Activated B cell treated with CpG ODN at 0.5 μM for 24 hours (primary cell): ENCODE measurements around the gene NFIC. TPM values are rescaled to one million over a fixed set of nuclear protein-coding genes. Genes with fewer than 3 reads are reported as not detected.
A peak's percentile ranks its signal among the peaks of the same experiment; 100 is the strongest.
"Not testable (repeated sequence)": the region's sequence is repeated elsewhere in the genome, so short reads cannot be mapped to it uniquely, and the experiment has no call there.

Source experiments
- ATAC-seq: fragments of 200-7000 bp; cut with Tn5 transposase; one replicate; pipeline ENCODE4 v1.10.0; 2021; ENCODE audit warnings: low read depth, mild to moderate bottlenecking, moderate library complexity
- CTCF ChIA-PET: fragments of 350-600 bp; sonication (Branson Sonifier 250); formaldehyde crosslinking; loops from one replicate; lab custom pipeline; 2021; ENCODE audit warnings: antibody characterized with exemption; lab: Charles Lee
- POLR2A ChIA-PET: fragments of 350-600 bp; sonication (Branson Sonifier 250); formaldehyde crosslinking; loops from one replicate; lab custom pipeline; 2021; ENCODE audit warnings: antibody characterized with exemption; lab: Charles Lee
- DNase-seq: peaks from one replicate; pipeline ENCODE4 v3.0.0; 2022
- H3K27ac Mint-ChIP-seq: one replicate; pipeline ENCODE4 v1.8.0; 2020; ENCODE audit warnings: mixed read lengths
- H3K27me3 Mint-ChIP-seq: one replicate; pipeline ENCODE4 v1.8.0; 2021; ENCODE audit warnings: mixed read lengths
- H3K36me3 Mint-ChIP-seq: one replicate; pipeline ENCODE4 v1.8.0; 2021; ENCODE audit warnings: low read depth, mixed read lengths
- H3K4me1 Mint-ChIP-seq: one replicate; pipeline ENCODE4 v1.8.0; 2021; ENCODE audit warnings: mixed read lengths
- H3K4me3 Mint-ChIP-seq: one replicate; pipeline ENCODE4 v1.8.0; 2020; ENCODE audit warnings: mild to moderate bottlenecking, mixed read lengths
- H3K9me3 Mint-ChIP-seq: one replicate; pipeline ENCODE4 v1.8.0; 2020; ENCODE audit warnings: mixed read lengths
- intact Hi-C: fragments of 100-400 bp; cut with micrococcal nuclease; formaldehyde crosslinking; loops from one replicate; pipeline ENCODE4 v1.15.1; 2024
- total RNA-seq: library from RNA; stranded (reverse); gene quantifications from 2 replicates; pipeline ENCODE4 v1.2.3, GENCODE V29; 2022
- TF ChIP-seq, protein P1 (sequence below): fragments of 200-600 bp; IDR thresholded peaks from one replicate; pipeline ENCODE4 v1.8.0; 2022; ENCODE audit warnings: antibody characterized with exemption, mild to moderate bottlenecking

NFIC gene
- total RNA-seq, 1 donor from 2014 or later = 18.8 TPM

DNA sequence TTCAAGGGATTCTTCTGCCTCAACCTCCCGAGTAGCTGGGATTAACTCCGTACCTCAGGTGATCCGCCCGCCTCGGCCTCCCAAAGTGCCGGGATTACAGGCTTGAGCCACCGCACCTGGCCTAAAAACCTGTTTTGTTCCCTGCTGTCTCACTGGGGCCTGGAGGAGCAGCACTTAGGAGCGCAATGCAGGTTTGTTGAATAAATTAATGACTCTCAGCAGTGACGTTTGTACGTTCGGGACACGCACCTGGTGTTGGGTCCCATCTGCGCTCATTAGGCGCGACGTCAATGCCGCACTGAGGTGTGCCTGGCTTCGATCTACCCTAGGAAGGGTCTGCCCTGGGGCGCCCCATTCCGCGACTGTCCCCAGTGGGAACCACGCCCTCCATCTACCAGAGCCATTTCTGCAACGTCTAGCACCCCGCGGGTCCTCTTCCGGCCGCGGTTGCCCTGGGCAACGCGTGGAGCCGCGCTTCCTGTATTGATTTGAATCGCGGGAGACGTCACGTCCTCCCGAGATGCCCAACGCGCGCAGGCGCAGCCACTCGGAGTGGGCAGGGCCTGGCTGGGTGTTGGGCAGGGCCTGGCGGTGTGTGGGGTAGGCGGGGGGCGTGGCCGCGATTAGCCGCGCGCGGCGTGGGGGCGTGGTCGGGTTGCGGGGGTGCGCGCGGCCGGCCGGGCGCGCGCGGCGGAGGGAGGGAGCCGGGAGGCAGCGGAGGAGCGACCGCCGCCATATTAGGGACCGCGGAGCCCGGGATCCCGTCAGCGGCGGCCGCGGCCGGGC, 139.4 kb downstream of the NFIC start, which contains the start of gene FZR1:
FZR1 (plus strand) TSS at position 714 of the 786 bp plus-strand sequence. CDS start 16,679 bp downstream, outside the sequence.
- Mint-ChIP-seq H3K27me3 (no peaks in the 10 kb centered on the region), H3K4me1 (peaks cover 47% of the 10 kb centered on the region), H3K27ac (peak within 1 kb of the TSS; percentile 96), H3K4me3 (peak within 1 kb of the TSS; percentile 91), H3K36me3 (peaks cover 27% of the 10 kb centered on the region), H3K9me3 (no peaks in the 10 kb centered on the region)
- peak; percentile 98 for DNase-seq
- peak; percentile 91 for ATAC-seq
- CTCF ChIA-PET = no interaction called here
- TF ChIP-seq, protein P1, sequence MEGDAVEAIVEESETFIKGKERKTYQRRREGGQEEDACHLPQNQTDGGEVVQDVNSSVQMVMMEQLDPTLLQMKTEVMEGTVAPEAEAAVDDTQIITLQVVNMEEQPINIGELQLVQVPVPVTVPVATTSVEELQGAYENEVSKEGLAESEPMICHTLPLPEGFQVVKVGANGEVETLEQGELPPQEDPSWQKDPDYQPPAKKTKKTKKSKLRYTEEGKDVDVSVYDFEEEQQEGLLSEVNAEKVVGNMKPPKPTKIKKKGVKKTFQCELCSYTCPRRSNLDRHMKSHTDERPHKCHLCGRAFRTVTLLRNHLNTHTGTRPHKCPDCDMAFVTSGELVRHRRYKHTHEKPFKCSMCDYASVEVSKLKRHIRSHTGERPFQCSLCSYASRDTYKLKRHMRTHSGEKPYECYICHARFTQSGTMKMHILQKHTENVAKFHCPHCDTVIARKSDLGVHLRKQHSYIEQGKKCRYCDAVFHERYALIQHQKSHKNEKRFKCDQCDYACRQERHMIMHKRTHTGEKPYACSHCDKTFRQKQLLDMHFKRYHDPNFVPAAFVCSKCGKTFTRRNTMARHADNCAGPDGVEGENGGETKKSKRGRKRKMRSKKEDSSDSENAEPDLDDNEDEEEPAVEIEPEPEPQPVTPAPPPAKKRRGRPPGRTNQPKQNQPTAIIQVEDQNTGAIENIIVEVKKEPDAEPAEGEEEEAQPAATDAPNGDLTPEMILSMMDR = no peak
- intact Hi-C loops = loop anchor here (1.0 to 10.0 kb wide), 9 partner anchors 52 to 949 kb away; partner anchors contain the start of genes APBA3, CACTIN, CHAF1A and HMG20B
- POLR2A ChIA-PET = interaction anchor here (1.1 to 1.4 kb wide), 3 partner anchors 12 to 71 kb away, joined by 3 read pairs; no protein-coding TSS in a partner anchor

DNA sequence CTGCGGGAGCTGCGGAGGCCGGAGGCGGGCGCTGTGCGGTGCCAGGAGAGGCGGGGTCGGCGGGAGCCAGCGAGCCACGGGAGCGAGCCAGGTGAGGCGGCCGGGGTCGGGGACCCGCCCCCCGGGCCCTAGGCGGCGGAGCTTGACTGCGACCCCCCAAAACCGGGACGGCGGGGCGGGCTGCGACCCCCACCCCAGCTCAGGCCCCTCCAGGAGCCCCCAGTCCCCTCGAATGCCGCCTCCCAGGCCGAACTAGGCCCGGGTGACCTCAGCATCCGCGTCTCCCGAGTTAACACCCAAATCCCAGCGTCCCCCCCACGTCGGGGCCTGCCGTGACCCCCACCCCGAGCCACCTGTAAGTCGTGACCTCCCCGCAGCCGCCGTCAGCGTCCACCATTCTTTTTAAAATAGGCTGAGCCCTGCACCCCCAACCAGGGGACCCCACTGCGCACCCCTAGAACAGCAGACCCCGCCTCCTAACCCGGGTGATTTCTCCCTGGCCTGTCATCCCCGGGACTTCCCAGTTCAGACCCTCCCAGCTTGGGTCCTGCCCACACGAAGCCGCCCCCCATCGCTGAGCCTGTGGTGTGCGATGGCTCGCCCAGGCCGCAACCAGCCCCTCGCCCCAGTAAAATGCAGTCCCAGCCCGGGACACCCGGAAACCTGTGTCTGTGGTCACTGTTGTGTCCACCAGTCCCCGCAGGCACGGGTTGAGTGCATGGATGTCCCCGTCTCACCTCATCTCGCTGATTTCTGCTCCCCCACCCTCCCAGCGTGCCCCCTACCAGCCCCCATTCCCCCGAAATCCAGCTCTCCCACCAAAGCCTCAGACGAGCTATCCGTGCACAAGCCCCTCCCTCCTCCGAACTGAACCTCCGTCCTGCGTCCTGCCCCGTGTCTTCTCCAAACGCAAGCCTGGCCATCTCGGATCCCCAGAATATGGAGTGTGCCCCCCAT, 140.3 kb downstream of the NFIC start:
- no peaks in the 10 kb centered on the region for H3K27me3 Mint-ChIP-seq

DNA sequence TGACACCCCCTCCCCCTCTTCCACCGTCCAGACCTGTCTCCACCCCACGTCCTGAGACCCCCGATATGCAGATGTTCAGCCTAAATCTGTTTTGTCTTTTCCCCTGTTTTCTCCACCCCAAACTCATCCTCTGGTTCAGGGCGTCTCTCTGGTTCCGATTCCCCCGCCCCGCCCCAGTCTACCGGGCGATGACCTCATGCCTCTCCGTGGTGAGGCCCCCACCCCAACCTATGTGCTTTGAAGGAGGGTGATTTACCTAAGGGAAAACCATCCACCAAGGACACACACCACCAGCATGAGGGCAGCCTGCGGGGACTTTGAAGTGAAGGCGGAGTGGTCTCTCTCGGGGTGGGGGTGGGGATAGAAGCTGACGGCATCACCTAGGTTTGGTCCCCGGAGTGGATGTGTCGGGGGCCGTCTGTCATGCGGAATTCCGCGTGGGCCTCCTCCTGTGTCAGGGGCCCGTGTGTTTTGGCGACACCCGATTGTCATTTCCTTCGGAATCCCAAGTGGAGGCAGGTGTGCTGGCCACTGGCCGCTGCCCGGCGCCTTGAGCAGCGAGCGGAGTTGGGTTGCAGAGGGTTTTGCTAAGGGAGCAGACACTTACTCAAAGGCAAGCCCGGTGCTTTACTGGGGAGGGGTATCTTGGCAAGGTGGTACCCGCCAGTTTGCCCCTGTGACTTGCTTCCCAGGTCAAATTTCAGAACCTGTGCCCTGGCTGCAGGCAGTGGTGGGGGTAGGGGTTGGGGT, 141.2 kb downstream of the NFIC start:
- CTCF ChIA-PET = no interaction called here
- POLR2A ChIA-PET = interaction anchor here (0.6 to 0.7 kb wide), 3 partner anchors 20 to 239 kb away, joined by 3 to 6 read pairs (median 4); no protein-coding TSS in a partner anchor
- Mint-ChIP-seq H3K36me3 (peaks cover 36% of the 10 kb centered on the region), H3K27ac (peak overlapping the region; percentile 76), H3K27me3 (no peaks in the 10 kb centered on the region), H3K4me1 (peaks cover 46% of the 10 kb centered on the region), H3K4me3 (peak overlapping the region; percentile 90), H3K9me3 (no peaks in the 10 kb centered on the region)
- TF ChIP-seq, protein P1 = no peak
- intact Hi-C loops = loop anchor here (2.0 to 10.0 kb wide), 6 partner anchors 50 to 947 kb away; partner anchors contain the start of genes APBA3, CACTIN, CHAF1A and MFSD12
- DNase-seq = no peak
- ATAC-seq = no peak

More for the DNA sequence above, 140.3 kb downstream of the NFIC start:
- TF ChIP-seq, protein P1 = no peak
- ATAC-seq = no peak
- Mint-ChIP-seq H3K36me3 (peaks cover 33% of the 10 kb centered on the region), H3K4me3 (peak overlapping the region; percentile 91), H3K27ac (peak overlapping the region; percentile 76), H3K9me3 (no peaks in the 10 kb centered on the region), H3K4me1 (peaks cover 43% of the 10 kb centered on the region)
- ChIA-PET CTCF (no interaction called here), POLR2A (interaction anchor here (0.6 to 1.4 kb wide), 6 partner anchors 11 to 240 kb away, joined by 3 to 6 read pairs (median 3); no protein-coding TSS in a partner anchor)
- DNase-seq = peak; percentile 28
- intact Hi-C loops = loop anchor here (1.0 to 10.0 kb wide), 9 partner anchors 51 to 948 kb away; partner anchors contain the start of genes APBA3, CACTIN, CHAF1A and HMG20B

DNA sequence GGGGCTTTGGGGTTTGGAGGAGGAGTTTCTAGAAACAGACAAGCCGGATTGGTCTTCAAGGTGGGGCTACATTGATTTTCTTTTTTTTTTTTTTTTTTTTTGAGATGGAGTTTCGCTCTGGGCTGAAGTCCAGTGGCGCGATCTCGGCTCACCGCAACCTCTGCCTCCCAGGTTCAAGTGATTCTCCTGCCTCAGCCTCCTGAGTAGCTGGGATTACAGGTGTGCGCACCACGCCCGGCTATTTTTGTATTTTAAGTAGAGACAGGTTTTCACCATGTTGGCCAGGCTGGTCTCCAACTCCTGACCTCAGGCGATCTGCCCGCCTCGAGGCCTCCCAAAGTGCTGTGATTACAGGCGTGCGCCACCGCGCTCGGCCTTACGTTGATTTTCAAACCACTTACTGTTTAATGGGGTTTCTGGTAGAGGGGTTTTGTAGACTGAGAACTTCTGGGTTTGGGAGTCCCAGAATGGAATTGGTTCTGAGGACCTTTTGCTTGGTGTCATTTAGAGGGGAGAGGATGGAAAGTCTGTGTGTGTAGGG, 141.8 kb downstream of the NFIC start:
- peak overlapping the region; percentile 41 for H3K4me3 Mint-ChIP-seq
- intact Hi-C loops = loop anchor here (5.0 to 10.0 kb wide), 5 partner anchors 49 to 947 kb away; partner anchors contain the start of genes APBA3, CHAF1A, MFSD12 and MRPL54
- CTCF ChIA-PET, H3K27ac Mint-ChIP-seq, POLR2A ChIA-PET, H3K9me3 Mint-ChIP-seq, ATAC-seq, H3K27me3 Mint-ChIP-seq, DNase-seq: not testable (repeated sequence)
- peaks cover 46% of the 10 kb centered on the region for H3K4me1 Mint-ChIP-seq
- H3K36me3 Mint-ChIP-seq = peaks cover 36% of the 10 kb centered on the region
